OCI-LY7 (cell line): ENCODE results near the gene RRM1.

Experiments
- CTCF ChIP-seq: fragments of 200-600 bp; sonication (generic); conservative IDR thresholded peaks from 2 replicates; pipeline ENCODE4 v1.5.1; 2014; ENCODE audit warnings: mild to moderate bottlenecking, antibody characterized with exemption, low read length, moderate library complexity, mixed read lengths
- EZH2phosphoT487 ChIP-seq: fragments of 200-600 bp; sonication (generic); IDR thresholded peaks from 2 replicates; pipeline ENCODE4 v1.6.1; 2018; ENCODE audit warnings: low read depth, borderline replicate concordance, mild to moderate bottlenecking, mixed run types, antibody characterized with exemption, low read length, moderate library complexity, mixed read lengths

- no peak for TF ChIP-seq CTCF
- no peak for TF ChIP-seq EZH2phosphoT487
Measured at GRCh38 chr11:4180441-4181183, 86.0 kb downstream of the RRM1 start.
